Ishikawa (cell line): Measurements from ENCODE around the gene ATP5PF.

Experiments used
- CEBPB ChIP-seq: IDR thresholded peaks from 2 replicates; pipeline ENCODE4 v1.6.1; 2012
- CREB1 ChIP-seq: IDR thresholded peaks from 2 replicates; pipeline ENCODE4 v1.6.1; 2012; ENCODE audit warnings: low read depth
- EGR1 ChIP-seq: IDR thresholded peaks from 2 replicates; pipeline ENCODE4 v1.6.1; 2012
- EP300 ChIP-seq: IDR thresholded peaks from 2 replicates; pipeline ENCODE4 v1.6.1; 2012; ENCODE audit warnings: borderline replicate concordance
- FOXM1 ChIP-seq: IDR thresholded peaks from 2 replicates; pipeline ENCODE4 v1.6.1; 2012; ENCODE audit warnings: low read depth, borderline replicate concordance
- NFIC ChIP-seq: IDR thresholded peaks from 2 replicates; pipeline ENCODE4 v1.6.1; 2012
- RAD21 ChIP-seq: IDR thresholded peaks from 2 replicates; pipeline ENCODE4 v1.6.1; 2012; ENCODE audit warnings: low read depth
- TAF1 ChIP-seq: IDR thresholded peaks from 2 replicates; pipeline ENCODE4 v1.6.1; 2012; ENCODE audit warnings: low read depth, mild to moderate bottlenecking
- TCF12 ChIP-seq: IDR thresholded peaks from 2 replicates; pipeline ENCODE4 v1.6.1; 2012; ENCODE audit warnings: low read depth
- TEAD4 ChIP-seq: IDR thresholded peaks from 2 replicates; pipeline ENCODE4 v1.6.1; 2012
- YY1 ChIP-seq: IDR thresholded peaks from 2 replicates; pipeline ENCODE4 v1.6.1; 2012; ENCODE audit warnings: low read depth
- ZBTB7A ChIP-seq: IDR thresholded peaks from 2 replicates; pipeline ENCODE4 v1.6.1; 2012; ENCODE audit warnings: low read depth
- TF ChIP-seq, protein P1 (sequence below): IDR thresholded peaks from 2 replicates; pipeline ENCODE4 v1.6.1; 2012
- TF ChIP-seq, protein P2 (sequence below): IDR thresholded peaks from 2 replicates; pipeline ENCODE4 v1.6.1; 2012
- TF ChIP-seq, protein P3 (sequence below): IDR thresholded peaks from 2 replicates; pipeline ENCODE4 v1.6.1; 2012; ENCODE audit warnings: low read depth, mild to moderate bottlenecking

The ATP5PF gene

DNA sequence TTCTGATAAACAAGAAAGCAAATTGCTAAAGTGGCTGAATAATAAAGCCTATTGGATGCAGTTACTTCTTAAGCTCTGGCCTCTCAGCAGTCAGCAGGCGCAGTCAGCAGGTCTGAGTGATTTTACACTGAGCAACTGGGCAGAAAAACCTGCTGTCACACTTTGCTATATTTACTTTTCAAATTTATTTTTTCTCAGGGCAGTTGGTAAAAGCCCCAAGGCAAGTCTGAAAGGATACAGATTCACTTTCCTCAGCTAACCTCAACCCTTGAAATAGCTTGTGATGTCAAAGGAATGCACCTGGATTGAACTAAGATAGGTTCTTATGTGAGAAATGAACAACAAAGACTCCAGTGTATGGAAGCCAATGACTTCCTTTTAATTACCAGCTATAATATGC, 34.0 kb downstream of the ATP5PF start:
- TF ChIP-seq, protein P1, sequence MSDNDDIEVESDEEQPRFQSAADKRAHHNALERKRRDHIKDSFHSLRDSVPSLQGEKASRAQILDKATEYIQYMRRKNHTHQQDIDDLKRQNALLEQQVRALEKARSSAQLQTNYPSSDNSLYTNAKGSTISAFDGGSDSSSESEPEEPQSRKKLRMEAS, result no peak
- TF ChIP-seq EGR1 (no peak), TCF12 (no peak), TEAD4 (no peak), CEBPB (no peak), TAF1 (no peak), FOXM1 (no peak), NFIC (no peak), YY1 (no peak), RAD21 (no peak), CREB1 (no peak), EP300 (no peak), ZBTB7A (no peak)
- TF ChIP-seq, protein P2, sequence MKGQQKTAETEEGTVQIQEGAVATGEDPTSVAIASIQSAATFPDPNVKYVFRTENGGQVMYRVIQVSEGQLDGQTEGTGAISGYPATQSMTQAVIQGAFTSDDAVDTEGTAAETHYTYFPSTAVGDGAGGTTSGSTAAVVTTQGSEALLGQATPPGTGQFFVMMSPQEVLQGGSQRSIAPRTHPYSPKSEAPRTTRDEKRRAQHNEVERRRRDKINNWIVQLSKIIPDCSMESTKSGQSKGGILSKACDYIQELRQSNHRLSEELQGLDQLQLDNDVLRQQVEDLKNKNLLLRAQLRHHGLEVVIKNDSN, result no peak
- TF ChIP-seq, protein P3, sequence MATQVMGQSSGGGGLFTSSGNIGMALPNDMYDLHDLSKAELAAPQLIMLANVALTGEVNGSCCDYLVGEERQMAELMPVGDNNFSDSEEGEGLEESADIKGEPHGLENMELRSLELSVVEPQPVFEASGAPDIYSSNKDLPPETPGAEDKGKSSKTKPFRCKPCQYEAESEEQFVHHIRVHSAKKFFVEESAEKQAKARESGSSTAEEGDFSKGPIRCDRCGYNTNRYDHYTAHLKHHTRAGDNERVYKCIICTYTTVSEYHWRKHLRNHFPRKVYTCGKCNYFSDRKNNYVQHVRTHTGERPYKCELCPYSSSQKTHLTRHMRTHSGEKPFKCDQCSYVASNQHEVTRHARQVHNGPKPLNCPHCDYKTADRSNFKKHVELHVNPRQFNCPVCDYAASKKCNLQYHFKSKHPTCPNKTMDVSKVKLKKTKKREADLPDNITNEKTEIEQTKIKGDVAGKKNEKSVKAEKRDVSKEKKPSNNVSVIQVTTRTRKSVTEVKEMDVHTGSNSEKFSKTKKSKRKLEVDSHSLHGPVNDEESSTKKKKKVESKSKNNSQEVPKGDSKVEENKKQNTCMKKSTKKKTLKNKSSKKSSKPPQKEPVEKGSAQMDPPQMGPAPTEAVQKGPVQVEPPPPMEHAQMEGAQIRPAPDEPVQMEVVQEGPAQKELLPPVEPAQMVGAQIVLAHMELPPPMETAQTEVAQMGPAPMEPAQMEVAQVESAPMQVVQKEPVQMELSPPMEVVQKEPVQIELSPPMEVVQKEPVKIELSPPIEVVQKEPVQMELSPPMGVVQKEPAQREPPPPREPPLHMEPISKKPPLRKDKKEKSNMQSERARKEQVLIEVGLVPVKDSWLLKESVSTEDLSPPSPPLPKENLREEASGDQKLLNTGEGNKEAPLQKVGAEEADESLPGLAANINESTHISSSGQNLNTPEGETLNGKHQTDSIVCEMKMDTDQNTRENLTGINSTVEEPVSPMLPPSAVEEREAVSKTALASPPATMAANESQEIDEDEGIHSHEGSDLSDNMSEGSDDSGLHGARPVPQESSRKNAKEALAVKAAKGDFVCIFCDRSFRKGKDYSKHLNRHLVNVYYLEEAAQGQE, result no peak

DNA sequence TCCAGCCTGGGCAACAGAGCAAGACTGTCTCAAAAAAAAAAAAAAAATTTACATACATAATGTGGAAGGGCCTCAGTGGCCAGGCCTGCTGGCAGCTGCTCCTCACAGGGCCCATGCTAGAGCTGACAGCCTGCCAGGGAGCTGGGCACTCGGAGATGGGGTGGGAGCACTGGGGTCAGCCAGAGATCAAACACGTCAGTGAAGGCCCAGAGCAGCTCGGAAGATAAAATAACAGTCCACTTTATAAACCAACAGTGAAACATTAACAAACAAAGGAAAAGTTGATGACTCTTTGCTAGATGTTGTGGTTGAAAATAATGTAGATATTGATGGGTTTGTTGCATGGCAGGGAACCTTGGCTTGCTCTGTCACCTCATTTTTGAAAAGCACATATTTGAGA, 42.7 kb downstream of the ATP5PF start:
- TF ChIP-seq CREB1 (no peak), FOXM1 (no peak), EGR1 (no peak), TCF12 (no peak), CEBPB (no peak), RAD21 (no peak), TAF1 (no peak), ZBTB7A (no peak), NFIC (no peak), YY1 (no peak), TEAD4 (no peak), EP300 (no peak)
- TF ChIP-seq, protein P2, result no peak
- TF ChIP-seq, protein P3, result no peak
- TF ChIP-seq, protein P1, result no peak

DNA sequence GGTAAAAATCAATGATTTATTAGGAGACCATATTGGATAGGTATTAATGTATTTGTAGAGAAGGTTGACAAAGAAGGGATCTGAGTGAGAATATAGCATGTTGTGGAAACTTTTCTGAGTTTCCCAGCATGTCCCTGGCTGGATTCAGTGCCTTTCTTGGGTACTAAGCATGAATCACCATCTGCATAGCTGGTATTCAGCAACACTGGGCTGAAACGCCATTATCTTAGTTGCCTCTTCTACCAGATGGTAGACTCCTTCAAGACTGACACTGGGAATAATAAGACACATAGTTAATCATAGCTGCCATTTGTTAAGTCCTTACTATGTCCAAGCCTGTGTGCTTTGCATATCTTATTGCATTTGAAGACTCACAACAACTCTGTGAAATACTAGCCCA, 45.5 kb downstream of the ATP5PF start:
- no peak for TF ChIP-seq ZBTB7A
- TF ChIP-seq, protein P3, result no peak
- no peak for TF ChIP-seq RAD21
- TF ChIP-seq CEBPB, result no peak
- no peak for TF ChIP-seq TEAD4
- TF ChIP-seq FOXM1, result no peak
- TF ChIP-seq TCF12, result no peak
- no peak for TF ChIP-seq NFIC
- no peak for TF ChIP-seq CREB1
- TF ChIP-seq, protein P1, result no peak
- TF ChIP-seq TAF1, result no peak
- no peak for TF ChIP-seq YY1
- no peak for TF ChIP-seq EP300
